ENCODE measurements around the gene BOD1L1.

The BOD1L1 gene

GRCh38 chr4:13523591-13524503 lies 103.7 kb downstream of the BOD1L1 start:
- DNase-seq: no peak

DNA sequence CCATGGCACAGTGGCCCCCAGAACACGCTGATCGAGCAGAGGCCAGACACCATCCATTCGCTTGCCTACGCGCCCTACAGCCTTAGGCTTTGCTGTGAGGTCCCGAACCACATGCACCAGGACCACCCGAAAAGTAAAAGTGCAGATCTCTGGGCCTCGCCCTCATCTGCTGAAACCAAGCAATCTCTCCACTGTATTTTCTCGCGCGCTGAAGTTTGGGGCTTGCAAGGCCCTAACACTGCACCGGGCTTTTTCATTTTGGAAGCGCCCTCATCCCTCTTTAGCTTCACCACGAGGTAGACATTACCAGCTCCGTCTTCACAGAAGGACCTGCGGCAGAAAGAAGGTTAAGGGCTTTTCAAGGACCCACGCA lies 104.4 kb downstream of the BOD1L1 start:
- no peak for DNase-seq

GRCh38 chr4:13522282-13523104 lies 105.0 kb downstream of the BOD1L1 start:
- DNase-seq: no peak

- DNase-seq: no peak
These were observed 106.5 kb downstream of the BOD1L1 start for GRCh38 chr4:13521047-13521446.

All from cortex of kidney (tissue), 1 donor.